ENCODE data around the gene HCN1.
"Not testable (repeated sequence)": the region's sequence is repeated elsewhere in the genome, so short reads cannot be mapped to it uniquely, and the experiment has no call there.

Gene HCN1

DNA sequence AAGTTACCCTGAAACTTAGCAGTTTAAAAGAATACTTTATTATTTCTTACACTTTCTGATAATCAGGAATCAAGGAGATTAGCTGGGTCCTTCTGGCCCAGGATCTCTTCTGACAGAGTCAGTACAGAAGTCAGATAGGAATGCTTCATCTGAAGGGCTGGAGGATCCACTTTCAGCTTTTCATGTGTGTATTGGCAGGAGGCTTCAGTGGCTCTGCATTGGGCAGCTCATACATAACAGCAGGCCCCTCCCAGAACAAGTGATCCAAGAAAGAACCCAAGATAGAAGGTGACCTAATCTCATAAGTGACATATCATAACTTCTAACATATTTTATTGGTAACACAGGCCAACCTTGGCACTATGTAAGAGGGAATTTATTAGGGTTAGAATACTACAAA is 258.4 kb downstream of the HCN1 start:
- no peak for DNase-seq (ENCODE audit: extremely low read depth in 1 of 2, low read depth in 1 of 2)

GRCh38 chr5:45417285-45417998 is 278.7 kb downstream of the HCN1 start:
- DNase-seq (ENCODE audit: extremely low read depth in 1 of 2, low read depth in 1 of 2), result no peak

DNA sequence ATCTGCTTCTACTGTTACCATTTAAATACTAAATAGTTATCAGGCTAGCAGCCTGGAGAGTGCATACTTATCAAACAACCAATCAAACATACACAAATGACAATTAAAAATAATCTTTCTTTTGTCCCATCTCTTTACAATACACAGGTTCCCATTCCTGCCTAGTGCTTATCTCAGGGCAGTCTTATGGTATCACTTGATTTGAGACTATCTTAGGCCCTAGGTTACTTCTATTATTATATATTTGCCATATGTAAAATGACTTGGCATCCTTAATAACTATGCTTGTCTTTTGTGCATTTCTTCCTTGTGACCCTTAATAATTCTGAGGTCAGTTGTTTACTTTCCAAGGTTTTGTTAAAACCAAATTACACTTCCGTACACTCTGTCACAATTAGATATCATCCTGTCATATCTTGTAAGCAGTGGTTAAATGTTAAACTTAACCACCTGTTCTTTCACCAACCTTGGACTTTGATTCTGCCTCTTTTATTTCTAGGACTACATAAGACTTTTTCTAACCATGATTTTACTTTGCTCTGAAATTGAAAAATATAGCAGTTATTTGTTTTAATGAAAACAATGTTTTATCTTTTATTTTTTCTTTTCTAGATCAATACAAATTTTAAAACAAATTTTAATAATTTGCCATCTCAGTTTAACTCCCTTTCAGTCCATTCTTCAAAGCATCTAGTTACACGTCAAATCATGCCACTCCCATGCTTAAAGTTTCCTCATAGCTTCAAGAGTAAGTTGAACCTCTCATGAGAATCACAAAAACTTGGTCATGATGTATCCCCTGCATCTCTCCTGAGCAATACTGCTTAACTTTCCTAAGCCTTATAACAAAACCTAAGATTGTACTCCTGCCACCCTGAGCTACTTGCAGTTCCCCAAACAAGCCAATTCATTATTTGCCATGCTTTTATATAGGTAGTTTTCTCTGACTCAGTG is 281.3 kb downstream of the HCN1 start:
- DNase-seq (ENCODE audit: extremely low read depth in 1 of 2, low read depth in 1 of 2), result no peak

DNA sequence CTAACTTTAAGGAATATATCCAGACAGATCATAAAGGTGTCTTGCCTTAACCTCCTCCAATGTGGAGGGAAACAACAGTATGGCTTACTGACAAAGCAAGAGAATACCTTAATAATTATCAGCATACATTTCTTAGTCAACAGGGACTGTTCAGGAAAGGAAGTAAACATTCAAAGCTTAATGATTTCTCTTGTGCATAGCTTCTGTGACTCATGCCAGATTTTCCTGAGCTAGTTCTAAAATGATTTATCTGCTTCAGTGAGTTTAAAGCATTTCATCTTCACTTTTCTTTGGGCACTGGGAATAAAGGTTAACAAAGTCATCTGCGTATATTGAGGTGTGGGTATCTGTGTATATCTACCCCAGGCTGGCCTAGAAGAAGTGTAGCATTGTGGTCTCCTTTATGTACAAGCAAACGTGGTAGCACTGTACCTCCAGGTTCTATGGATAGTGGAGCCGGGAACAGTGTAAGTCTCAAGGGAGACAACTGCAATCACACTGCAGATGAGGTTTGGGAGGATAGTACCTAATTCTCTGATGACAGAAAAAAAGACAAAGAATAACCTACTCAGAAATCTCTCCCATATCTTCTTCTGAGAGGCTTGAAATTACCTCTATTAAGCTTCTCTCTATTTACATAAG is 284.1 kb downstream of the HCN1 start:
- DNase-seq (ENCODE audit: extremely low read depth in 1 of 2, low read depth in 1 of 2), result no peak

DNA sequence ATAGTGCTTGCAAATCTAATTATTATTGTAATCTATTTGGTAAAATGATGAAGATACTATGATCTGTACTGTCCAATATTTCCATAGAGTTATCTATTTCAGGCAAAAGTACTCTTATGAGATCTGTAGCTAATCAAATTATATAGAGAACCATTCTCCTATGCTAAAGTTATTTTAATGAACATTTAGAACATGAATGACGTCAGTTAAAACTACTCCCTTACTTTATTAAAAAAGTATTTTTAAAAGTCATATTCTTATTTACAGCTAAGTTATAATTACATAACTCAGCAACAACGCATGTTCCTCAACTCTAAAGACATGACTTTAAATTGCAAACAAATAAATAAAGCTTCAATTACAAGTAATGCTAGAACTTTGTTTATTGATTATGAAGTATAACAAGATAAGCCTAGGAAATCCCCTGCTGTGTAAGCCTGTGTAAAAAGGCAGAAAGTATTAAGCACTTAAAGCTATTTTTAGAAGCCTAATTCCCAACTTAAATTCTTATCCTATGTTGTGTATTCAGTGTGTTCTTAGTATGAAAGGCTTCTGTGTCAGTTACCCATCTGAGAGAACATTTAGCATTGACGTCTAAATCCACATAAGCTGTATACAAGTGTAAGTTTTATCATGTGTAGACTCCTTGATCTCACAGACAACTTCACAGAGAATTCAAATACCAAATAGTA is 285.7 kb downstream of the HCN1 start:
- no peak for DNase-seq (ENCODE audit: extremely low read depth in 1 of 2, low read depth in 1 of 2)

DNA sequence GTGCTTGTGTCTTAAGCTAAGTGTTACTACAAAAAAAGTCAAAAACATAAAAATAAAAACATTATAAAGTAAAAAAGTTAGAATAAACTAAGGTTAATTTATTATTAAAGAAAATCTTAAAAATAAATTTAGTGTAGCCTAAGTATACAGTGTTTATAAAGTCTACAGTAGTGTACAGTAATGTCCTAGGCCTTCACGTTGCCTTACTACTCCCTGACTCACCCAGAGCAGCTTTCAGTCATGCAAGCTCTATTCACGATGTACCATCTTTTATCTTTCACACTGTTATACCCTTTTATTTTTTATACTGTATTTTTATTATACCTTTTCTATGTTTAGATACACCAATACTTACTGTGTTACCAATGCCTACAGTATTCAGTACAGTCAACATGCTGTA is 288.1 kb downstream of the HCN1 start:
- DNase-seq (ENCODE audit: extremely low read depth in 1 of 2, low read depth in 1 of 2), result no peak

DNA sequence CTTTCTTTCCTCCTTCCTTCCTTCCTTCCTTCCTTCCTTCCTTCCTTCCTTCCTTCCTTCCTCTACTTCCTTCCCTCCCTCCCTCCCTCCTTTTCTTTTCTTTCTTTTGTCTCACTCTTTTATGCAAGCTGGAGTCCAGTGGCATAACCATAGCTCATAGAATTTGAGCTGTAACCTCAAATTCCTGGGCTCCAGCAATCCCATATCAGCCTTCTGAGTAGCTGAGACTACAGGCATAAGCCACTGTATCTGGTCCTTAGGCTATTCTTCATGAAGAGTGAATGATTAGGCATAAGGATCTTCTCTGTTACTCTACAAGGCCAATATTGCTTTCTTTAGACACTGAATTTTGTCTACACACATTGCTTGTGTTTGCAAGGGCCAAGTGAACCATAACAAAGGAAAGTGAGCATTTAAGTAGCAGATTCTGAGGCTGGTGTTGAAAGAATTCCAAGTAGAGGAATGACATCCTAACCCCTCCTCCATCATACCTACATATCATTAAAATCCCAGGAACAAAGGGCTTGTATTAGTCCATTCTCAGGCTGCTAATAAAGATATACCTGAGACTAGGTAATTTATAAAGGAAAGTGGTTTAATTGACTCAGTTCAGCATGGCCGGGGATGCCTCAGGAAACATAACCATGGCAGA is 293.2 kb downstream of the HCN1 start:
- DNase-seq (ENCODE audit: extremely low read depth in 1 of 2, low read depth in 1 of 2), result no peak

DNA sequence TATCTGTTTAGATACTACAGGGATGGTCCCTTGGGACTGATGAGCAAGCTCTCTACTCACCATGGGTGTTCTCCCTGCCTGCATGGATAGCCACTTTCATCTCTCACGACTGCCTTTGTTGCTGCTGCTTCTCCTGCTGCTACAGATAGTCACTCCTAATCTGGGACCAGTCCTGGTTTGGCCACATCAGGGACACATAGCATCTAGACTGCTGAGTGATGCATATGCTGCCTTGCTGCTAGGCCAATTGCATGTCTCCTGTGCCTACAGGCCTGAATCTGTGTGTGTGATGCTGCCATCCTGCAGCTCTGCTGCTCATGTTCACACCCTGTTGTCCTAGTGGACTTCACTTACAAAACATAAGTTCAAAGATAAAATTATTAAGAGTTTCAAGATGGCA is 297.1 kb downstream of the HCN1 start:
- DNase-seq (ENCODE audit: extremely low read depth in 1 of 2, low read depth in 1 of 2), result no peak

DNA sequence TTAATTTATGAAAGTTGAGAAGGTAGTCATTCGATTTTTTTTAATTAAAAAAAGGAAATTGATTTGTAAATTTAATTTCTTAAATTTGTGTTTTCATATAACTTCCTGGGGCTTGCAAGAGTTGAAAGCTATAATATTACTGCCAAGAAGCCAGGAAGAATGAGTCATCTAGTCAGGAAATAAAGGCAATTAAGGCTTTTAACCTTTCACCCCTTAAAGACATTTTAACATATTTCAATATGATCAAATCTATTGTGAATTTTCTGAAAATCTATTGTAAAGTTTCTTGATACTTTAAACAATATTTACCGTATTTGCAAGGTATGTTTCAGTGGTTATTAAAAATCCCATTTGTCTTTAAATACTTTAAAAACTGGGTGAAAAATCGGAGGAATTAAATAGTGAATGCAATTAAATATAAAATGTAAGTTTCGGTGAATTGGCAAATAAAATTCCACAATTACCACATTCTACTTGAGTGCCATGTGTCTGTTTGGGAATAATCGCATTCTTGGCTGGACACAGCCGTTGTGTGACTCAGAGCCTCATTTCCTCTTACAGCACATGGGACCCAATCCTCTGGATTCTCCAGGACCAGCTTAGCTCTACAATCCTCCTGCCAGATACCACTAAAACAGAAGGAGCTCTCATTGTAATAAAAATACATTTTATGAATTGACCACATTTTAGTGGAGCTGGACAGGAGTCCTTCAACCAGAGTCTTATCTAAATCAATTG is 310.7 kb downstream of the HCN1 start:
- DNase-seq (ENCODE audit: extremely low read depth in 1 of 2, low read depth in 1 of 2), result no peak

GRCh38 chr5:45383985-45384384 is 312.2 kb downstream of the HCN1 start:
- no peak for DNase-seq (ENCODE audit: extremely low read depth in 1 of 2, low read depth in 1 of 2)

GRCh38 chr5:45382583-45382982 is 313.6 kb downstream of the HCN1 start:
- no peak for DNase-seq (ENCODE audit: extremely low read depth in 1 of 2, low read depth in 1 of 2)

GRCh38 chr5:45376417-45376816 is 319.8 kb downstream of the HCN1 start:
- no peak for DNase-seq (ENCODE audit: extremely low read depth in 1 of 2, low read depth in 1 of 2)

- DNase-seq (ENCODE audit: extremely low read depth in 1 of 2, low read depth in 1 of 2), result no peak
These were observed 323.6 kb downstream of the HCN1 start for GRCh38 chr5:45372629-45373028.

DNA sequence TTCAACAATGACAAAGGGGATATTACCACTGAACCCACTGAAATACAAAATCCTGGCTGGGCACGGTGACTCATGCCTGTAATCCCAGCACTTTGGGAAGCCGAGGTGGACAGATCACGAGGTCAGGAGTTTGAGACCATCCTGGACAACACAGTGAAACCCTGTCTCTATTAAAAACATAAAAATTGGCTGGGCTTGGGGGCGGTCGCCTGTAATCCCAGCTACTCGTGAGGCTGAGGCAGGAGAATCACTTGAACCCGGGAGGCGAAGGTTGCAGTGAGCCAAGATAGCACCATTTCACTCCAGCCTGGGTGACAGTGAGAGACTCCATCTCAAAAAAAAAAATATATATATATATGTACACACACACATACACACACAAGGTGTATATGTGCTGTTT is 324.8 kb downstream of the HCN1 start:
- DNase-seq (ENCODE audit: extremely low read depth in 1 of 2, low read depth in 1 of 2), result not testable (repeated sequence)

- DNase-seq (ENCODE audit: extremely low read depth in 1 of 2, low read depth in 1 of 2), result no peak
These were observed 340.8 kb downstream of the HCN1 start for GRCh38 chr5:45355189-45355992.

DNA sequence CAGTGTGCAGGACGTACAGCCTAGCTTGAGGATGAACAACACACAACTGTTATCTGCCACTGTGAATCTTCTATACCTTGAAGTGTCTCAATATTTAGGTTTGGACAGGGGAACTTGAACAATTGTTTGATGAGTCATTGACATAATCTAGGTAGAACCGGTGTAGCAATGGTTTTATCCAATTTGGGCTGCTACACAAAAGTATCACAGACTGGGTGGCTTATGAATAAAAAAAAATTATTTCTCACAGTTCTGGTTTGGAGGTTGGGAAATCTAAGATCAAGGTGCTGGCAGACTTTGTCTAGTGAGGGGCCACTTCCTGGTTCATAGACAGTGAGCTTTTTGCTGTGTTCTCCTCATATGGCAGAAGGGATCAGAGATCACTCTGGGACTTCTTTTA is 359.7 kb downstream of the HCN1 start:
- DNase-seq (ENCODE audit: extremely low read depth in 1 of 2, low read depth in 1 of 2), result no peak

DNA sequence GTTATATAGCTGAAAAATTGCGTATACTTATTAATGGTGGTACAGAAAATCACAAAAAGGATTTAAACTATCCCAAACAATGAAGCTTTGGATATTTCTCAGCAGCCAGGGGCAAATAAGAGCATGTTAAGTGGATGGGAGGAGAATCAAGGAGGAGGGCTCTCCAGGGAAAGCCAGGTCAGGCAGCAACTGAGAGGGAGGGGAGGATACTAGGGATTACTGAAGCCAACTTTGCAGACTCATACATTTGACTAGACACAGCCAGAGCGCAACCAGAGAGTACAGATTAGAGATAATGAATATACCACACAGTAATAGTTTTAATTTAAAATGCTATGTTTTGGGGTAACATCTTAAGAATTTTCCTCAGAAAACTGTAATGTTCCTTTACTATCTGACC is 360.2 kb downstream of the HCN1 start:
- no peak for DNase-seq (ENCODE audit: extremely low read depth in 1 of 2, low read depth in 1 of 2)

GRCh38 chr5:45335346-45335745 is 360.8 kb downstream of the HCN1 start:
- DNase-seq (ENCODE audit: extremely low read depth in 1 of 2, low read depth in 1 of 2), result no peak

GRCh38 chr5:45334939-45335338 is 361.2 kb downstream of the HCN1 start:
- no peak for DNase-seq (ENCODE audit: extremely low read depth in 1 of 2, low read depth in 1 of 2)

Data from stimulated activated CD8-positive, alpha-beta memory T cell treated with anti-CD3 and anti-CD28 coated beads, Interleukin-7, amount 100 ng/mL, for 48 hours (primary cell).